B cell (primary cell): ENCODE data around the gene TOP3B.

Experiments
- CTCF ChIP-seq: fragments of 200-600 bp; IDR thresholded peaks from one replicate; pipeline ENCODE4 v1.8.0; 2022; ENCODE audit warnings: antibody characterized with exemption, mild to moderate bottlenecking
- EZH2 ChIP-seq: IDR thresholded peaks from 2 replicates; pipeline ENCODE4 v1.6.1; 2012; ENCODE audit warnings: borderline replicate concordance, low read depth, mild to moderate bottlenecking, moderate library complexity, low read length; ENCODE audit not compliant: insufficient read depth, poor library complexity, severe bottlenecking

DNA sequence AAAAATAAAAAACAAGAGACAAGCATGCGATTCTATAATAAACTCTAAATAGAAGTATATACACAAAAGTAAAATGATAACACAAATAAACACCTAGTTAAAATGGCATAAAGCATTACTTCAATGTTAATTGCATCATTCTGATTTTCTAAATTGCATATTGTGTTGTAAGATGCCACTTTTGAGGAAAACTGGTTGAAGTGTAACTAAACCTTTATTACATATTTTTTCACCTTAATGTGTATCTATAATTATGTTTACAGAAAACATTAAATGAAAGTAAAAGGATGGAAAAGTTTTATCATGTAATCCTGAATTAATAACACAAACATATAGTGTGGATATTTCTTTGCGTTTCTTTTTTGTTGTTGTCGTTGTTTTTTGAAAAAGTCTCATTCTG, 45.4 kb upstream of the TOP3B start:
- TF ChIP-seq CTCF: no peak
- TF ChIP-seq EZH2: no peak
